K562 (cell line): ENCODE data around the gene CHST15. TPM values are rescaled to one million over a fixed set of nuclear protein-coding genes. Genes with fewer than 3 reads are reported as not detected.

Experiments
- ATAC-seq: fragments of 200-7000 bp; cut with Tn5 transposase; 3 replicates; pipeline ENCODE4 v1.9.1; 2020; ENCODE audit warnings: moderate library complexity
- BruUV-seq: library from RNA; stranded (reverse); fragments of 400-500 nt; replicated peaks from 2 replicates; lab custom pipeline; 2021; lab: Mats Ljungman, UMichigan
- CTCF ChIA-PET: fragments of 300-600 bp; formaldehyde crosslinking; extraction: SDS; loops from one replicate; lab custom pipeline; 2021; ENCODE audit warnings: low intra/inter-chr PET ratio; lab: Yijun Ruan, JAX
- POLR2A ChIA-PET: fragments of 300-600, 350-650 bp; sonication (Branson Sonifier 250); formaldehyde crosslinking; extraction: SDS; loops from one replicate; lab custom pipeline; 2021; ENCODE audit warnings: antibody characterized with exemption, inconsistent platforms; lab: Yijun Ruan, JAX
- DNase-seq, 4 experiments: peaks; one replicate each; pipeline versions ENCODE4 v3.0.0 to v3.0.0-alpha.2; 2011 to 2018; ENCODE audit warnings: low spot score in 3 of 4, mixed read lengths in 3 of 4; ENCODE audit errors: extremely low read depth in 1 of 4
- FAIRE-seq: peaks from 2 replicates; lab custom pipeline; 2011; peaks lifted over from hg19 to GRCh38; lab: Jason Lieb, UNC
- H2AFZ ChIP-seq: 2 replicates; pipeline ENCODE4 v1.6.0; 2011; ENCODE audit warnings: low read depth, low read length, control low read depth, inconsistent platforms
- H3K27ac ChIP-seq: fragments of 200-600 bp; 3 replicates; pipeline ENCODE4 v1.8.0; 2011; ENCODE audit warnings: low read depth, mild to moderate bottlenecking, control low read depth, inconsistent platforms, low read length, moderate library complexity, mixed read lengths; ENCODE audit errors: extremely low read depth
- H3K27me3 ChIP-seq, 2 experiments: fragments of 300-600 bp in 1 of 2; 2 replicates in 1 of 2; 3 replicates in 1 of 2; pipeline versions ENCODE4 v1.6.0 to v1.8.0; 2011; ENCODE audit warnings: inconsistent platforms in 2 of 2, low read length in 2 of 2, mild to moderate bottlenecking in 1 of 2, mixed read lengths in 1 of 2, moderate library complexity in 1 of 2; ENCODE audit not compliant: control insufficient read depth in 2 of 2, insufficient read depth in 2 of 2
- H3K36me3 ChIP-seq: fragments of 300-600 bp; 3 replicates; pipeline ENCODE4 v1.8.0; 2011; ENCODE audit warnings: mild to moderate bottlenecking, low read length, inconsistent platforms; ENCODE audit not compliant: control insufficient read depth, insufficient read depth
- H3K4me1 ChIP-seq, 2 experiments: fragments of 200-600 bp in 1 of 2; replicated peaks in 1 of 2; 2 replicates in 1 of 2; 3 replicates in 1 of 2; pipeline versions ENCODE4 v1.5.1 to v1.8.0; 2011; ENCODE audit warnings: inconsistent platforms in 2 of 2, low read length in 2 of 2, mild to moderate bottlenecking in 1 of 2, mixed read lengths in 1 of 2, moderate library complexity in 1 of 2; ENCODE audit not compliant: control insufficient read depth in 2 of 2, insufficient read depth in 2 of 2
- H3K4me2 ChIP-seq: 2 replicates; pipeline ENCODE4 v1.6.1; 2011; ENCODE audit warnings: low read length, control low read depth, inconsistent platforms, mixed read lengths; ENCODE audit not compliant: insufficient read depth
- H3K4me3 ChIP-seq: fragments of 200-600 bp; sonication (generic), shearing (Covaris generic); 2 replicates; pipeline ENCODE4 v1.5.1; 2016; ENCODE audit warnings: control low read depth, inconsistent platforms
- H3K79me2 ChIP-seq: fragments of 200-600 bp; 3 replicates; pipeline ENCODE4 v1.8.0; 2011; ENCODE audit warnings: low read length, inconsistent platforms; ENCODE audit not compliant: control insufficient read depth, insufficient read depth
- H3K9ac ChIP-seq, 2 experiments: 2 replicates each; pipeline versions ENCODE4 v1.6.0 to v1.6.1; 2011; ENCODE audit warnings: low read depth in 2 of 2, low read length in 2 of 2, control low read depth in 1 of 2, inconsistent platforms in 1 of 2, mild to moderate bottlenecking in 1 of 2, mixed read lengths in 1 of 2; ENCODE audit not compliant: insufficient read depth in 1 of 2
- H3K9me1 ChIP-seq: one replicate; pipeline ENCODE4 v1.6.0; 2011; ENCODE audit warnings: inconsistent platforms, mild to moderate bottlenecking, low read length, moderate library complexity; ENCODE audit not compliant: control insufficient read depth, insufficient read depth
- H3K9me3 ChIP-seq: replicated peaks from 2 replicates; pipeline ENCODE4 v1.5.1; 2011; ENCODE audit warnings: low read depth, low read length, inconsistent platforms; ENCODE audit not compliant: control insufficient read depth, insufficient read depth
- H4K20me1 ChIP-seq: replicated peaks from 2 replicates; pipeline ENCODE4 v1.6.1; 2011; ENCODE audit warnings: low read length, inconsistent platforms, mixed read lengths; ENCODE audit not compliant: control insufficient read depth, insufficient read depth
- ARID3A ChIP-seq: IDR thresholded peaks from 2 replicates; pipeline ENCODE4 v1.6.1; 2012; ENCODE audit warnings: low read depth, low read length, improper control_type of control experiment, borderline replicate concordance
- NRF1 ChIP-seq, 2 experiments: fragments of 450-650 bp; IDR thresholded peaks in 1 of 2; conservative IDR thresholded peaks in 1 of 2; 2 replicates each; pipeline ENCODE4 v1.6.1; 2014; ENCODE audit warnings: mild to moderate bottlenecking in 2 of 2
- PURB ChIP-seq: sonication (generic); formaldehyde crosslinking; IDR thresholded peaks from 2 replicates; pipeline ENCODE4 v1.9.0; 2021; ENCODE audit warnings: low read depth, mild to moderate bottlenecking, missing genetic modification reagents
- SRSF3 ChIP-seq: fragments of 200-400 bp; formaldehyde crosslinking; IDR thresholded peaks from 2 replicates; pipeline ENCODE4 v1.6.1; 2016; ENCODE audit warnings: mild to moderate bottlenecking, low read length, moderate library complexity; ENCODE audit not compliant: insufficient read depth
- ZNF134 ChIP-seq: fragments of 250-450 bp; sonication (Bioruptor Pico); conservative IDR thresholded peaks from 2 replicates; pipeline ENCODE4 v1.4.0; 2020
- ZNF384 ChIP-seq: IDR thresholded peaks from 2 replicates; pipeline ENCODE4 v1.6.1; 2012; ENCODE audit warnings: low read depth, low read length, improper control_type of control experiment
- ZNF830 ChIP-seq: fragments of 250-450 bp; sonication (Bioruptor Pico); IDR thresholded peaks from 2 replicates; pipeline ENCODE4 v1.5.0; 2021; ENCODE audit warnings: mild to moderate bottlenecking
- WGBS: fragments of 100-300 bp; shearing (Covaris generic); methylation state at CpG from one replicate; pipeline ENCODE4 v1.1.6; 2016; ENCODE audit warnings: low coverage, mixed read lengths; ENCODE audit not compliant: insufficient coverage; ENCODE audit errors: missing lambda C conversion rate; 5-methylcytosine and 5-hydroxymethylcytosine counted together
- in situ Hi-C: fragments of 300-500 bp; cut with MboI; formaldehyde crosslinking; loops from 4 replicates; pipeline ENCODE4 v1.15.0; 2018; ENCODE audit warnings: inconsistent platforms, mixed read lengths
- intact Hi-C: fragments of 100-400 bp; cut with micrococcal nuclease; formaldehyde crosslinking; loops from 2 replicates; pipeline ENCODE4 v1.14.2; 2022
- polyA plus RNA-seq, 8 experiments: library from polyadenylated mRNA; depleted of rRNA in 4 of 8; stranded (reverse) in 5 of 8; unstranded in 3 of 8; fragments of >200 nt; fragmentation: Nextera tagmentation in 2 of 8; fragmentation: Illumina TruSeq in 1 of 8; extraction: Ambion mirVana in 2 of 8; extraction: Trizol in 1 of 8; gene quantifications; 2 replicates each; pipeline versions ENCODE4 v1.2.1 to v1.2.3, GENCODE V29; 2011 to 2014; ENCODE audit warnings: inconsistent platforms in 1 of 8, missing spikeins in 1 of 8
- total RNA-seq, 7 experiments: library from RNA; depleted of rRNA in 6 of 7; stranded (reverse); fragments of >200 nt in 6 of 7; fragmentation: Illumina TruSeq in 2 of 7; extraction: Trizol in 2 of 7; gene quantifications; 2 replicates each; pipeline versions ENCODE4 v1.2.1 to v1.2.3, GENCODE V29; 2011 to 2021; ENCODE audit warnings: low replicate concordance in 1 of 7
- TF ChIP-seq, protein P1 (sequence below): fragments of 450-650 bp; IDR thresholded peaks from 2 replicates; pipeline ENCODE4 v1.6.1; 2018; ENCODE audit not compliant: partially characterized antibody

CHST15 gene
- total and polyA plus RNA-seq, 9 of the 15 experiments (the other 6 are each of a cell fraction or from before 2014, with no cell fraction given), result 0.04 to 0.16 (median 0.08) TPM

DNA sequence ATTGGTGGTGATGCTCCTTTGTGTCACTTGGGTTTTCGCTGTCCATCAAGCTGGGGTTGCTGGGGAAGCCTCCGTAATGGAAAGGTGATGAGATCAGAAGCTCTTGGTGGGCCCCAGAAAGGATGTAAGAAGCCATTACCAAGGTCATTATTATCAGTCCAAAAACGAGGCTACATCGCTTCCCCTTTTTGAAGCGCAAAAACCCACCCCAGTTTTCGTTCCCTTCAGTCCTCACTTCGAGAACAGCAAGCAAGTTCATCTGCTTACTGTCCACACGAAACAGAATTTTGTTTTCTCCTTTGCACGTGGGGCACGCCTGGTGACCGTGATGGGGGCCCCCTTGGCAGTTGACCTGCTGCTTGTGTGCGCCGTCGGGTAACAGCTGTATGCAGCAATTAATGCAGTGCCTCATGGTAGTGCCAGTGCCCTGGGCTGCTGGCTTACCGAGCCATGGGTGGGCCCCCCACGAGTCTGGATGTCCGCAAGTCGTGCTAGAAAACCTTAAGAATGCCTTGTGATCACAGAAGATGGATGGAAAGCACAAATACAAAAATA lies 47.5 kb downstream of the CHST15 start:
- ChIA-PET POLR2A (interaction anchor here (0.6 kb wide), 1 partner anchor 265 kb away, joined by 3 read pairs; no protein-coding TSS in a partner anchor), CTCF (no interaction called here)
- Histone ChIP-seq H4K20me1 (no peaks in the 10 kb centered on the region), H3K9ac (no peak overlapping the region), H3K4me2 (no peak overlapping the region), H3K9me3 (no peaks in the 10 kb centered on the region), H3K36me3 (no peaks in the 10 kb centered on the region), H3K9me1 (no peaks in the 10 kb centered on the region), H3K79me2 (no peaks in the 10 kb centered on the region), H2AFZ (no peak overlapping the region), H3K27me3 (peaks cover 4 to 44% of the 10 kb centered on the region in 2 experiments; a peak in 3 of 5 replicates), H3K4me3 (no peak overlapping the region), H3K27ac (no peak overlapping the region), H3K4me1 (peaks cover 0 to 3% of the 10 kb centered on the region in 2 experiments; a peak in 1 of 5 replicates)
- TF ChIP-seq ZNF134 (no peak), ZNF384 (no peak), NRF1 (conservative IDR thresholded peaks at IDR 0.05 in 1 of 2, IDR thresholded peaks at IDR 0.05 in 1 of 2) (no peak), SRSF3 (no peak), PURB (no peak), ZNF830 (CRISPR knock-in tag) (no peak), ARID3A (no peak)
- TF ChIP-seq, protein P1, sequence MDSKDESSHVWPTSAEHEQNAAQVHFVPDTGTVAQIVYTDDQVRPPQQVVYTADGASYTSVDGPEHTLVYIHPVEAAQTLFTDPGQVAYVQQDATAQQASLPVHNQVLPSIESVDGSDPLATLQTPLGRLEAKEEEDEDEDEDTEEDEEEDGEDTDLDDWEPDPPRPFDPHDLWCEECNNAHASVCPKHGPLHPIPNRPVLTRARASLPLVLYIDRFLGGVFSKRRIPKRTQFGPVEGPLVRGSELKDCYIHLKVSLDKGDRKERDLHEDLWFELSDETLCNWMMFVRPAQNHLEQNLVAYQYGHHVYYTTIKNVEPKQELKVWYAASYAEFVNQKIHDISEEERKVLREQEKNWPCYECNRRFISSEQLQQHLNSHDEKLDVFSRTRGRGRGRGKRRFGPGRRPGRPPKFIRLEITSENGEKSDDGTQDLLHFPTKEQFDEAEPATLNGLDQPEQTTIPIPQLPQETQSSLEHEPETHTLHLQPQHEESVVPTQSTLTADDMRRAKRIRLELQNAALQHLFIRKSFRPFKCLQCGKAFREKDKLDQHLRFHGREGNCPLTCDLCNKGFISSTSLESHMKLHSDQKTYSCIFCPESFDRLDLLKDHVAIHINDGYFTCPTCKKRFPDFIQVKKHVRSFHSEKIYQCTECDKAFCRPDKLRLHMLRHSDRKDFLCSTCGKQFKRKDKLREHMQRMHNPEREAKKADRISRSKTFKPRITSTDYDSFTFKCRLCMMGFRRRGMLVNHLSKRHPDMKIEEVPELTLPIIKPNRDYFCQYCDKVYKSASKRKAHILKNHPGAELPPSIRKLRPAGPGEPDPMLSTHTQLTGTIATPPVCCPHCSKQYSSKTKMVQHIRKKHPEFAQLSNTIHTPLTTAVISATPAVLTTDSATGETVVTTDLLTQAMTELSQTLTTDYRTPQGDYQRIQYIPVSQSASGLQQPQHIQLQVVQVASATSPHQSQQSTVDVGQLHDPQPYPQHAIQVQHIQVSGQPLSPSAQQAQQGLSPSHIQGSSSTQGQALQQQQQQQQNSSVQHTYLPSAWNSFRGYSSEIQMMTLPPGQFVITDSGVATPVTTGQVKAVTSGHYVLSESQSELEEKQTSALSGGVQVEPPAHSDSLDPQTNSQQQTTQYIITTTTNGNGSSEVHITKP, result no peak
- ATAC-seq (no peak), FAIRE-seq (no peak), DNase-seq (no peak)
- WGBS, result 2% methylated on average over 18 of the region's 18 CpGs
- BruUV-seq, result no TSS peak
- in situ Hi-C loops (no loop called here), intact Hi-C loops (no loop called here)
